NCI-H1048 (cell line): ENCODE measurements around the gene SNRNP70.

Experiments
- DNase-seq: peaks from one replicate; lab custom pipeline; 2025; lab: John Stamatoyannopoulos, UW

The SNRNP70 gene

DNA sequence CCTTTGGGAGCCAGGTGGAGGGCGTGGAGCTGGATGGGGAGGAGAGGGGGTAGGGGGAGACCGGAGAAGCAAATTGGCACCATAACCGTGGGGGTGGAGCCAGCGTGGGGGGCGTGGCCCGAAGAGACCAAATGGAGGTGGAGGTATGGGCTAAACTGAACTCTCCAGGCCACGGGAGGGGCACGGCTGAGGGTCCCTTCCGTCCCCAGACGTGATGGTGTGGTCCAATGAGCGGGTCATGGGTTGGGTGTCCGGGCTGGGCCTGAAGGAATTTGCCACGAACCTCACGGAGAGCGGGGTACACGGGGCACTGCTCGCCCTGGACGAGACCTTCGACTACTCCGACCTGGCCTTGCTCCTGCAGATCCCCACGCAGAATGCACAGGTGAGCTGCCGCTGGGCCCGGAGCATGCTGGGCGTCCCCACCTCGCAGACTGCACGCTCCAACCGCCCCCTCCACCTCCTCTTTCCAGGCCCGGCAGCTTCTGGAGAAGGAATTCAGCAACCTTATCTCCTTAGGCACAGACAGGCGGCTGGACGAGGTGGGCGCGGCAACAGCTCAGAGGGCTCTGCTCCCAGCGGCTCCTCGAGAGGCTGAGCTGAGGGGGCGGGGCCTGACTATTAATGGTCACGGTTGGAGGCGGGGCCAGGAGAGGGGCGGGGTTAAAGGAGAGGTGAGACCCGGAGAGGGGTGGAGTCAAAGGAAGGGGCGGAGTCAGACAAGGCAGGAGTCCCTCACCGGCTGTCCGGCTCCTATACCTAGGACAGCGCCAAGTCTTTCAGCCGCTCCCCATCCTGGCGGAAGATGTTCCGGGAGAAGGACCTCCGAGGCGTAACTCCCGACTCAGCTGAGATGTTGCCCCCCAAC lies 63.8 kb downstream of the SNRNP70 start:
- peak; percentile 87 for DNase-seq

GRCh38 chr19:49149652-49150105 lies 64.4 kb downstream of the SNRNP70 start:
- DNase-seq = peak; percentile 62

GRCh38 chr19:49150106-49150943 lies 65.1 kb downstream of the SNRNP70 start:
- peak; percentile 63 for DNase-seq

GRCh38 chr19:49150944-49151243 lies 65.6 kb downstream of the SNRNP70 start:
- DNase-seq = no peak

DNA sequence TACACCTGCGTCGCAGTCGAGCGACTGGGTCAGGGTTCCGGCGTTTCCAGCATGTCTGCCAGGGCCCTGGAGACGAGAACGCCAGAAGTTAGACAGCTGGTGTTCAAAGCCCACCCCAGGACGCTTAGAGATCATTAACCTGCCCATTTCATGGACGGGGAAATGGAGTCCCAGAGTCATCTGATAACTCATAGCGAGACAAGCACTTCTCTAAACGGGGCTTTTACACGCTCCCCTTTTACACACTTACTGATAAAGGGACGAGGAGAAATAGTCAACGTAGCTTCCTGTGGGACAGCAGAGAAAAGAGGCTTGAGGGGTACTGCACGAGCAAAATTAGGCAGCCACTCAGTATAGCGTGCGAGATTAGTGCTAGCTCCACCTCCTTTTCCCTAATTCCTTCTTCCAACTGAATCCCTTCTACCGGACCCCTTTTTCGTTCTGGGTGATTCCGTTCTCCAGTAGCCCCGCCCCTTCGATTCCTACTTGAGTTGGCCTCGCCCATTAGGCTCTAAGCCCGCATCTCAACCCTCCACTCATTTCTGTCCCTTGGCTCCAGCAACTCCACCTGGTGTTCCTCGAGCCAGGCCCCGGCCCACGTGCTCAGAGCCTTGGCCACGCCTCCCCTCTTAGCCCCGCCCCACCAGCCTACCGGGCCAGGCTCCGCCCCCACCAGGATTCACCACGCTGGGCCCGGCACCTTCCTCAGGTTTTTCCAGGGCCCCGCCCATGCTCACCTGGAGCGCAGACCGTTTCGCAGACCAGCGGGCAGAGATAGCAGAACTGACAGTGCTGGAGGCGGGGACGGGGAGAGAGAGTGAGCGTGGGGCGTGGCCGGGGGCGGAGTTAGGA lies 66.2 kb downstream of the SNRNP70 start:
- DNase-seq = peak; percentile 81

GRCh38 chr19:49152119-49152550 lies 66.9 kb downstream of the SNRNP70 start:
- no peak for DNase-seq

DNA sequence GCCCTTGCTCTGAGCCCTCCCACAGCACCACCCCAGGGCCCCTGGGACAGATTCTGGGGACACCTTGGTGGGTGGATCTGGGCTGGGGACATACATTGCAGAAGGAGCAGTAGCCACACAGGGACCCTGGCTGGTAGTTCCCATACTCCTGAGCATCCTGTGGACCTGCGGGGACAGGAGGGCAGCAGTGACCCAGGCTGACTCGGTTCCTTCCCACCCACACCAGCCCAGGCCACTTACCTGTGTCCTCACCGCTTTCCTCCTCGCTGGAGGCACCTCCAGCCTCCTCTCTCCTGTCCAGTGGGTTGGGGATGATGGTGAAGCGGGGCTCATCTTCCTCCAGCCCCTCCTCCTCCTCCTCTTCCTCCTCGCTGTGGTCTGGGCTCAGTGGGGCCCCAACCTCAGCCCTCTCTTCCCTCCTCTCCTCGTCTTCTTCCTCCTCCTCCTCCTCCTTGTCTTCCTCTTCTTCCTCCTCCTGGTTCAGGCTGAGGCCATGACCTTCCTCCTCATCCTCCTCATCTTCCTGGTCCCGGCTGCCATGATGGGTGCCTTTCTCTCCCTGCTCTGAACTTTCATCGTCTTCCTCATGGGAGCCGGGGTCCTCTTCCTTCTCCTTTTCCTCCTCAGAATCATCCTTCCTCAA lies 68.0 kb downstream of the SNRNP70 start:
- no peak for DNase-seq

DNA sequence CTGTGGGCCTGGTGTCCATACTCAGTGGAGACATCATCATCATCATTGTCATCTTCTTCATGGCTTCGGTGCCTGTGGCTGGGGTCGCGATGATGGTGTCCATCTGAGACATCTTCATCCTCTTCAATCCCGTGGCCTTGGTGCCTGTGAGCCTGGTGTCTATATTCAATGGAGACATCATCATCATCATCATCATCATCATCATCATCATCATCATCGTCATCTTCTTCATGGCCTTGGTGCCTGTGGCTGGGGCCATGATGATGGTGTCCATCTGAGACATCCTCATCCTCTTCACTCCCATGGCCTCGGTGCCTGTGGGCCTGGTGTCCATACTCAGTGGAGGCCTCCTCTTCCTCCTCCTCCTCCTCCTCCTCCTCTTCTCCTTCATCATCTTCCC lies 69.0 kb downstream of the SNRNP70 start:
- DNase-seq = no peak

DNA sequence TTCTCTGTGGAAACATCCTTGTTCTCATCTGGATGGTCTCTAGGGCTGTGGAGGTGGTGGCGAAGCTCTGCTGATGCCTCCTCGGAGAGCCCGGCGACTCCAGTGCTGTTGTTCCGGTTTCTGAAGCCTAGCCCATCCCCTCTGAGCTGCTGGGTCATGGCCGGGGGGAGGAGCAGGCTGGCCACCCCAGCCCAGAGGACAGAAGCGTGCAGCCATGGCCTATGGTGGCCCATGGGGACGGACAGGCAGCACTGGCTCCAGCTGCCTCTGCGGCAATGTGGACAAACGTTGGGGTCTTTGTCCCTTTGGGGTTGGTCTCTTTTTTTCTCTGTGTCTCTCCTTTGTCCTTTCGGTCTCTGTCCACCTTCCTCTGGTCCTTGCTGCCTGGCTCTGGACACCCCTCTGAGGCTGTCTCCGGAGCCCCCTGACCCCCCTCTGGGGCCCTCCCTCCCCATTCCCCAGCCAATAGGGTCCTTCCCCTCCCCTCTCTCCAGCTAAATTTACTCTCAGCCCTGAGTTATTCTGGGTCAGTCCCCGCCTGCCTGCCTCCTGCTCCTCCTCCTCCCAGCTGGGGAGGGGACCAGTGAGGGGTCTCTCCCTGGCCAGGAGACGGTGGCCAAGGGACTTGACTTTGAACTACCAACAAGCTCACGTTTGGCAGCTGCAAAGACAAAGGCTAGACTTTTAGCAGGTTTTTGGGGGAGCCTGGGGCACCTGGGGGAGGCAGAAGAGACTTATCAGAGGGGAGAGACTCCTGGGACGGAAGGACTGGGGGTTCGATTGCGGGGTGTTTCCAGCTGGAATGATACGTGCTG lies 70.0 kb downstream of the SNRNP70 start, which contains the start of gene HRC:
HRC (minus strand) TSS at position 392 of the 815 bp plus-strand sequence; CDS start at position 233, 159 bp downstream.
- DNase-seq = no peak

GRCh38 chr19:49155820-49156346 lies 70.6 kb downstream of the SNRNP70 start:
- DNase-seq = no peak

DNA sequence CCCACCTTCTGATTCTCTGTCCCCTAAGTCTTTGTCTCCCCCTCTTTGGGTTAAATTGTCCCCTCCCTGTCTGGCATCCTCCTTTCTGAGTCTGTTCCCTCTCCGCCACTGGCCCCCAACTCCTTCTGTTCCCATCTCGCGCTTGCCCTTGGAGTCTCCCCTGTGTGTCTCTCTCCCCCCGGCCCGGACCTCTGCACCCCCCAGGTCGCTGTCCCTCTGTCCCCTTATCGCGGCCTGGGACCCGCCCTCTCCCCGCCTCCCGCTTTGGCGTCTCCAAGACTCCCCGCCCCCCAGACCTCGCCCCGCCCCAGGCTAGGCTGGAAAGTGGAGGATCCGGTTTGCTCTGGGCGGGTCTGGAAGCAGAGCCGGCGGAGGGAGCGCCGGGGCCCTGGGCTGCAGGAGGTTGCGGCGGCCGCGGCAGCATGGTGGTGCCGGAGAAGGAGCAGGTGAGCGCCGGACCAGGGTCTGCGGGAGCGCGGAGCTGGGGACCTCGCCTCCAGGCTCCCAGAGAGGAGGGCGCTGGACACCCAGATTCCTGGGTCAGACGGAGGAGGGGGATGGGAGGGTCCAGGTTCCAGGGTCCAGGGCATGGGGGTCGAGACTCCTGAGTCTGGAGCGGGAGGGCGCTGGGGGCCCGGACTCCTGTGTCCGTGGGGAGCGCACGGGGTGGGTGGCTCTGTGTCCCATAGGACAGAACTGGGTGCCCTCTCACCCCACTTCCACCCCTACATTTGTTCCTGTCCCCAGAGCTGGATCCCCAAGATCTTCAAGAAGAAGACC lies 72.4 kb downstream of the SNRNP70 start, which contains the start of gene TRPM4:
TRPM4 (plus strand) TSS at position 348 of the 780 bp plus-strand sequence; CDS start at position 423, 75 bp downstream.
- peak; percentile 65 for DNase-seq
